ENCODE data around the gene P3H2.

GRCh38 chr3:189911001-189911400 lies 209.7 kb downstream of the P3H2 start:
- TF ChIP-seq CTCF (conservative IDR thresholded peaks at IDR 0.05 in 1 of 2, IDR thresholded peaks at IDR 0.05 in 1 of 2; ENCODE audit: extremely low read depth in 1 of 2, insufficient read depth in 1 of 2, low read depth in 1 of 2, low read length in 2 of 2) (no peak), EZH2 (IDR thresholded peaks at IDR 0.05; ENCODE audit: borderline replicate concordance, low read length) (no peak)

All from mammary epithelial cell (primary cell).